ENCODE measurements around the gene CDC6. TPM values are rescaled to one million over a fixed set of nuclear protein-coding genes. Genes with fewer than 3 reads are reported as not detected.

Gene CDC6
- total RNA-seq, 3 donors from 2014 or later = 67.3 to 94.0 (median 83.6) TPM

GRCh38 chr17:40268141-40268712, 19.5 kb upstream of the CDC6 start:
- Mint-ChIP-seq H3K4me1 (ENCODE audit: low read depth) (no peaks in the 10 kb centered on the region), H3K36me3 (ENCODE audit: insufficient read depth) (peaks cover 15% of the 10 kb centered on the region), H3K9me3 (no peaks in the 10 kb centered on the region), H3K4me3 (no peak overlapping the region), H3K27me3 (ENCODE audit: low read depth) (no peaks in the 10 kb centered on the region)
- ATAC-seq = no peak
- DNase-seq = no peak

GRCh38 chr17:40278414-40278813, 9.3 kb upstream of the CDC6 start:
- DNase-seq (no peak), ATAC-seq (no peak)
- no peak overlapping the region for H3K4me3 Mint-ChIP-seq
- peaks cover 14% of the 10 kb centered on the region for H3K4me1 Mint-ChIP-seq (ENCODE audit: low read depth)
- no peaks in the 10 kb centered on the region for H3K27me3 Mint-ChIP-seq (ENCODE audit: low read depth)
- peaks cover 45% of the 10 kb centered on the region for H3K36me3 Mint-ChIP-seq (ENCODE audit: insufficient read depth)
- H3K9me3 Mint-ChIP-seq = no peaks in the 10 kb centered on the region

GRCh38 chr17:40279402-40279801, 8.3 kb upstream of the CDC6 start:
- Mint-ChIP-seq H3K4me3 (no peak overlapping the region), H3K9me3 (no peaks in the 10 kb centered on the region), H3K36me3 (ENCODE audit: insufficient read depth) (peaks cover 41% of the 10 kb centered on the region), H3K27me3 (ENCODE audit: low read depth) (no peaks in the 10 kb centered on the region), H3K4me1 (ENCODE audit: low read depth) (peaks cover 24% of the 10 kb centered on the region)
- DNase-seq (no peak), ATAC-seq (no peak)

- peaks cover 29% of the 10 kb centered on the region for H3K4me1 Mint-ChIP-seq (ENCODE audit: low read depth)
- no peak for ATAC-seq
- no peak overlapping the region for H3K4me3 Mint-ChIP-seq
- H3K9me3 Mint-ChIP-seq = no peaks in the 10 kb centered on the region
- no peak for DNase-seq
- no peaks in the 10 kb centered on the region for H3K27me3 Mint-ChIP-seq (ENCODE audit: low read depth)
- peaks cover 32% of the 10 kb centered on the region for H3K36me3 Mint-ChIP-seq (ENCODE audit: insufficient read depth)
These were observed 6.0 kb upstream of the CDC6 start for GRCh38 chr17:40281663-40282062.

- peak; percentile 61 to 63 for ATAC-seq
- H3K4me1 Mint-ChIP-seq (ENCODE audit: low read depth) = peaks cover 41% of the 10 kb centered on the region
- no peaks in the 10 kb centered on the region for H3K9me3 Mint-ChIP-seq
- peak overlapping the region; percentile 57 for H3K4me3 Mint-ChIP-seq
- H3K36me3 Mint-ChIP-seq (ENCODE audit: insufficient read depth) = peaks cover 21% of the 10 kb centered on the region
- DNase-seq = no peak
- H3K27me3 Mint-ChIP-seq (ENCODE audit: low read depth) = no peaks in the 10 kb centered on the region
These were observed 4.0 kb upstream of the CDC6 start for GRCh38 chr17:40283662-40284061.

GRCh38 chr17:40284085-40284713, 3.5 kb upstream of the CDC6 start:
- Mint-ChIP-seq H3K9me3 (no peaks in the 10 kb centered on the region), H3K4me1 (ENCODE audit: low read depth) (peaks cover 44% of the 10 kb centered on the region), H3K27me3 (ENCODE audit: low read depth) (no peaks in the 10 kb centered on the region), H3K4me3 (peak overlapping the region; percentile 57), H3K36me3 (ENCODE audit: insufficient read depth) (peaks cover 18% of the 10 kb centered on the region)
- DNase-seq (no peak), ATAC-seq (no peak)

- H3K9me3 Mint-ChIP-seq = no peaks in the 10 kb centered on the region
- no peak overlapping the region for H3K4me3 Mint-ChIP-seq
- no peaks in the 10 kb centered on the region for H3K27me3 Mint-ChIP-seq (ENCODE audit: low read depth)
- no peak for ATAC-seq
- no peak for DNase-seq
- H3K4me1 Mint-ChIP-seq (ENCODE audit: low read depth) = peaks cover 49% of the 10 kb centered on the region
- H3K36me3 Mint-ChIP-seq (ENCODE audit: insufficient read depth) = peaks cover 11% of the 10 kb centered on the region
These were observed 1.2 kb upstream of the CDC6 start for GRCh38 chr17:40286473-40286872.

GRCh38 chr17:40287159-40287493, 553 bp upstream of the CDC6 start:
- Mint-ChIP-seq H3K9me3 (no peaks in the 10 kb centered on the region), H3K4me1 (ENCODE audit: low read depth) (peaks cover 46% of the 10 kb centered on the region), H3K36me3 (ENCODE audit: insufficient read depth) (peaks cover 10% of the 10 kb centered on the region), H3K27me3 (ENCODE audit: low read depth) (no peaks in the 10 kb centered on the region), H3K4me3 (no peak overlapping the region)
- no peak for ATAC-seq
- no peak for DNase-seq

- H3K9me3 Mint-ChIP-seq = no peaks in the 10 kb centered on the region
- DNase-seq = no peak
- no peaks in the 10 kb centered on the region for H3K27me3 Mint-ChIP-seq (ENCODE audit: low read depth)
- H3K4me1 Mint-ChIP-seq (ENCODE audit: low read depth) = peaks cover 29% of the 10 kb centered on the region
- no peak for ATAC-seq
- peaks cover 9% of the 10 kb centered on the region for H3K36me3 Mint-ChIP-seq (ENCODE audit: insufficient read depth)
- no peak overlapping the region for H3K4me3 Mint-ChIP-seq
These were observed 3.1 kb downstream of the CDC6 start for GRCh38 chr17:40290629-40291280.

GRCh38 chr17:40291281-40291664, 3.6 kb downstream of the CDC6 start:
- DNase-seq (no peak), ATAC-seq (no peak)
- no peak overlapping the region for H3K4me3 Mint-ChIP-seq
- no peaks in the 10 kb centered on the region for H3K27me3 Mint-ChIP-seq (ENCODE audit: low read depth)
- H3K4me1 Mint-ChIP-seq (ENCODE audit: low read depth) = peaks cover 31% of the 10 kb centered on the region
- no peaks in the 10 kb centered on the region for H3K9me3 Mint-ChIP-seq
- H3K36me3 Mint-ChIP-seq (ENCODE audit: insufficient read depth) = peaks cover 11% of the 10 kb centered on the region

- no peaks in the 10 kb centered on the region for H3K27me3 Mint-ChIP-seq (ENCODE audit: low read depth)
- H3K4me1 Mint-ChIP-seq (ENCODE audit: low read depth) = peaks cover 16% of the 10 kb centered on the region
- DNase-seq (no peak), ATAC-seq (no peak)
- H3K9me3 Mint-ChIP-seq = no peaks in the 10 kb centered on the region
- H3K36me3 Mint-ChIP-seq (ENCODE audit: insufficient read depth) = peaks cover 11% of the 10 kb centered on the region
- H3K4me3 Mint-ChIP-seq = no peak overlapping the region
These were observed 5.7 kb downstream of the CDC6 start for GRCh38 chr17:40293363-40293762.

GRCh38 chr17:40295488-40296436, 8.1 kb downstream of the CDC6 start:
- H3K27me3 Mint-ChIP-seq (ENCODE audit: low read depth) = no peaks in the 10 kb centered on the region
- no peaks in the 10 kb centered on the region for H3K9me3 Mint-ChIP-seq
- DNase-seq = no peak
- no peak overlapping the region for H3K4me3 Mint-ChIP-seq
- peaks cover 10% of the 10 kb centered on the region for H3K36me3 Mint-ChIP-seq (ENCODE audit: insufficient read depth)
- peak; percentile 83 to 90 for ATAC-seq
- H3K4me1 Mint-ChIP-seq (ENCODE audit: low read depth) = peaks cover 8% of the 10 kb centered on the region

GRCh38 chr17:40297511-40297910, 9.8 kb downstream of the CDC6 start:
- H3K4me3 Mint-ChIP-seq = no peak overlapping the region
- no peaks in the 10 kb centered on the region for H3K9me3 Mint-ChIP-seq
- DNase-seq (no peak), ATAC-seq (no peak)
- peaks cover 7% of the 10 kb centered on the region for H3K36me3 Mint-ChIP-seq (ENCODE audit: insufficient read depth)
- H3K4me1 Mint-ChIP-seq (ENCODE audit: low read depth) = peaks cover 5% of the 10 kb centered on the region
- H3K27me3 Mint-ChIP-seq (ENCODE audit: low read depth) = no peaks in the 10 kb centered on the region

GRCh38 chr17:40298726-40299125, 11.0 kb downstream of the CDC6 start:
- Mint-ChIP-seq H3K27me3 (ENCODE audit: low read depth) (no peaks in the 10 kb centered on the region), H3K36me3 (ENCODE audit: insufficient read depth) (peaks cover 7% of the 10 kb centered on the region), H3K4me3 (no peak overlapping the region), H3K9me3 (no peaks in the 10 kb centered on the region), H3K4me1 (ENCODE audit: low read depth) (peaks cover 12% of the 10 kb centered on the region)
- ATAC-seq (no peak), DNase-seq (no peak)

All from activated T-cell treated with anti-CD3 and anti-CD28 coated beads, Interleukin-2, amount 50 U/mL, for 4 hours (primary cell).